Measurements from ENCODE around the gene CRYBG1. TPM values are rescaled to one million over a fixed set of nuclear protein-coding genes. Genes with fewer than 3 reads are reported as not detected.

Gene CRYBG1
- total and polyA plus RNA-seq, 2 donors = 12.2 to 22.2 TPM

GRCh38 chr6:106446287-106446885 is 85.9 kb downstream of the CRYBG1 start:
- no peak overlapping the region for H3K4me3 ChIP-seq (ENCODE audit: low read length in 2 of 2)
- DNase-seq (ENCODE audit: low read depth in 6 of 9, low spot score in 9 of 9) = peak in 1 of 9 donors; percentile 46
- WGBS = 93% methylated on average over 4 of the region's 4 CpGs
- no peaks in the 10 kb centered on the region for H3K27me3 ChIP-seq (ENCODE audit: control insufficient read depth in 2 of 2, insufficient read depth in 1 of 2, low read length in 1 of 2)
- no peaks in the 10 kb centered on the region for H3K9me3 ChIP-seq (ENCODE audit: control insufficient read depth in 2 of 2, insufficient read depth in 1 of 2, low read length in 1 of 2)
- H3K36me3 ChIP-seq (ENCODE audit: control insufficient read depth in 2 of 2, insufficient read depth in 2 of 2, low read length in 1 of 2) = no peaks in the 10 kb centered on the region
- peaks cover 12 to 16% of the 10 kb centered on the region in 2 donors for H3K4me1 ChIP-seq (ENCODE audit: control insufficient read depth in 2 of 2, insufficient read depth in 2 of 2, low read length in 2 of 2)
- H3K27ac ChIP-seq (ENCODE audit: low read depth in 1 of 2, low read length in 1 of 2) = no peak overlapping the region

GRCh38 chr6:106446983-106447382 is 86.5 kb downstream of the CRYBG1 start:
- Histone ChIP-seq H3K4me1 (ENCODE audit: control insufficient read depth in 2 of 2, insufficient read depth in 2 of 2, low read length in 2 of 2) (peaks cover 12 to 16% of the 10 kb centered on the region in 2 donors), H3K36me3 (ENCODE audit: control insufficient read depth in 2 of 2, insufficient read depth in 2 of 2, low read length in 1 of 2) (no peaks in the 10 kb centered on the region), H3K9me3 (ENCODE audit: control insufficient read depth in 2 of 2, insufficient read depth in 1 of 2, low read length in 1 of 2) (no peaks in the 10 kb centered on the region), H3K27ac (ENCODE audit: low read depth in 1 of 2, low read length in 1 of 2) (no peak overlapping the region), H3K4me3 (ENCODE audit: low read length in 2 of 2) (no peak overlapping the region), H3K27me3 (ENCODE audit: control insufficient read depth in 2 of 2, insufficient read depth in 1 of 2, low read length in 1 of 2) (no peaks in the 10 kb centered on the region)
- DNase-seq (ENCODE audit: low read depth in 6 of 9, low spot score in 9 of 9) = no peak
- 94% methylated on average over 2 of the region's 2 CpGs for WGBS

- Histone ChIP-seq H3K36me3 (ENCODE audit: control insufficient read depth in 2 of 2, insufficient read depth in 2 of 2, low read length in 1 of 2) (no peaks in the 10 kb centered on the region), H3K27me3 (ENCODE audit: control insufficient read depth in 2 of 2, insufficient read depth in 1 of 2, low read length in 1 of 2) (no peaks in the 10 kb centered on the region), H3K4me1 (ENCODE audit: control insufficient read depth in 2 of 2, insufficient read depth in 2 of 2, low read length in 2 of 2) (peaks cover 8% of the 10 kb centered on the region in 2 donors), H3K9me3 (ENCODE audit: control insufficient read depth in 2 of 2, insufficient read depth in 1 of 2, low read length in 1 of 2) (no peaks in the 10 kb centered on the region), H3K27ac (ENCODE audit: low read depth in 1 of 2, low read length in 1 of 2) (peak overlapping the region in 1 of 2 donors; percentile 80), H3K4me3 (ENCODE audit: low read length in 2 of 2) (no peak overlapping the region)
- peak in 3 of 9 donors; percentile 4 to 39 (median 15) for DNase-seq (ENCODE audit: low read depth in 6 of 9, low spot score in 9 of 9)
- 24% methylated on average over 6 of the region's 6 CpGs for WGBS
Measured at GRCh38 chr6:106448000-106448426, 87.5 kb downstream of the CRYBG1 start.

- Histone ChIP-seq H3K36me3 (ENCODE audit: control insufficient read depth in 2 of 2, insufficient read depth in 2 of 2, low read length in 1 of 2) (no peaks in the 10 kb centered on the region), H3K27me3 (ENCODE audit: control insufficient read depth in 2 of 2, insufficient read depth in 1 of 2, low read length in 1 of 2) (no peaks in the 10 kb centered on the region), H3K9me3 (ENCODE audit: control insufficient read depth in 2 of 2, insufficient read depth in 1 of 2, low read length in 1 of 2) (no peaks in the 10 kb centered on the region), H3K4me3 (ENCODE audit: low read length in 2 of 2) (no peak overlapping the region), H3K4me1 (ENCODE audit: control insufficient read depth in 2 of 2, insufficient read depth in 2 of 2, low read length in 2 of 2) (peaks cover 6 to 8% of the 10 kb centered on the region in 2 donors), H3K27ac (ENCODE audit: low read depth in 1 of 2, low read length in 1 of 2) (no peak overlapping the region)
- no peak for DNase-seq (ENCODE audit: low read depth in 6 of 9, low spot score in 9 of 9)
- WGBS = 94% methylated on average over 2 of the region's 2 CpGs
Measured at GRCh38 chr6:106450653-106451052, 90.1 kb downstream of the CRYBG1 start.

GRCh38 chr6:106451439-106451838 is 90.9 kb downstream of the CRYBG1 start:
- Histone ChIP-seq H3K4me3 (ENCODE audit: low read length in 2 of 2) (no peak overlapping the region), H3K27me3 (ENCODE audit: control insufficient read depth in 2 of 2, insufficient read depth in 1 of 2, low read length in 1 of 2) (no peaks in the 10 kb centered on the region), H3K36me3 (ENCODE audit: control insufficient read depth in 2 of 2, insufficient read depth in 2 of 2, low read length in 1 of 2) (no peaks in the 10 kb centered on the region), H3K4me1 (ENCODE audit: control insufficient read depth in 2 of 2, insufficient read depth in 2 of 2, low read length in 2 of 2) (peaks cover 6 to 8% of the 10 kb centered on the region in 2 donors), H3K9me3 (ENCODE audit: control insufficient read depth in 2 of 2, insufficient read depth in 1 of 2, low read length in 1 of 2) (no peaks in the 10 kb centered on the region), H3K27ac (ENCODE audit: low read depth in 1 of 2, low read length in 1 of 2) (no peak overlapping the region)
- DNase-seq (ENCODE audit: low read depth in 6 of 9, low spot score in 9 of 9) = no peak
- WGBS = 91% methylated on average over 7 of the region's 7 CpGs

GRCh38 chr6:106452628-106453027 is 92.1 kb downstream of the CRYBG1 start:
- 97% methylated on average over 1 of the region's 1 CpG for WGBS
- Histone ChIP-seq H3K36me3 (ENCODE audit: control insufficient read depth in 2 of 2, insufficient read depth in 2 of 2, low read length in 1 of 2) (no peaks in the 10 kb centered on the region), H3K27ac (ENCODE audit: low read depth in 1 of 2, low read length in 1 of 2) (no peak overlapping the region), H3K4me1 (ENCODE audit: control insufficient read depth in 2 of 2, insufficient read depth in 2 of 2, low read length in 2 of 2) (peaks cover 6 to 8% of the 10 kb centered on the region in 2 donors), H3K27me3 (ENCODE audit: control insufficient read depth in 2 of 2, insufficient read depth in 1 of 2, low read length in 1 of 2) (no peaks in the 10 kb centered on the region), H3K9me3 (ENCODE audit: control insufficient read depth in 2 of 2, insufficient read depth in 1 of 2, low read length in 1 of 2) (no peaks in the 10 kb centered on the region), H3K4me3 (ENCODE audit: low read length in 2 of 2) (no peak overlapping the region)
- DNase-seq (ENCODE audit: low read depth in 6 of 9, low spot score in 9 of 9) = no peak

GRCh38 chr6:106453756-106454367 is 93.3 kb downstream of the CRYBG1 start:
- no peaks in the 10 kb centered on the region for H3K9me3 ChIP-seq (ENCODE audit: control insufficient read depth in 2 of 2, insufficient read depth in 1 of 2, low read length in 1 of 2)
- H3K4me1 ChIP-seq (ENCODE audit: control insufficient read depth in 2 of 2, insufficient read depth in 2 of 2, low read length in 2 of 2) = no peaks in the 10 kb centered on the region
- 98% methylated on average over 6 of the region's 6 CpGs for WGBS
- DNase-seq (ENCODE audit: low read depth in 6 of 9, low spot score in 9 of 9) = no peak
- no peaks in the 10 kb centered on the region for H3K27me3 ChIP-seq (ENCODE audit: control insufficient read depth in 2 of 2, insufficient read depth in 1 of 2, low read length in 1 of 2)
- H3K36me3 ChIP-seq (ENCODE audit: control insufficient read depth in 2 of 2, insufficient read depth in 2 of 2, low read length in 1 of 2) = no peaks in the 10 kb centered on the region
- no peak overlapping the region for H3K4me3 ChIP-seq (ENCODE audit: low read length in 2 of 2)
- H3K27ac ChIP-seq (ENCODE audit: low read depth in 1 of 2, low read length in 1 of 2) = no peak overlapping the region

GRCh38 chr6:106456756-106457155 is 96.2 kb downstream of the CRYBG1 start:
- Histone ChIP-seq H3K36me3 (ENCODE audit: control insufficient read depth in 2 of 2, insufficient read depth in 2 of 2, low read length in 1 of 2) (no peaks in the 10 kb centered on the region), H3K4me3 (ENCODE audit: low read length in 2 of 2) (no peak overlapping the region), H3K27ac (ENCODE audit: low read depth in 1 of 2, low read length in 1 of 2) (no peak overlapping the region), H3K27me3 (ENCODE audit: control insufficient read depth in 2 of 2, insufficient read depth in 1 of 2, low read length in 1 of 2) (no peaks in the 10 kb centered on the region), H3K9me3 (ENCODE audit: control insufficient read depth in 2 of 2, insufficient read depth in 1 of 2, low read length in 1 of 2) (no peaks in the 10 kb centered on the region), H3K4me1 (ENCODE audit: control insufficient read depth in 2 of 2, insufficient read depth in 2 of 2, low read length in 2 of 2) (no peaks in the 10 kb centered on the region)
- no peak for DNase-seq (ENCODE audit: low read depth in 6 of 9, low spot score in 9 of 9)
- WGBS = 93% methylated on average over 1 of the region's 1 CpG

- Histone ChIP-seq H3K4me3 (ENCODE audit: low read length in 2 of 2) (no peak overlapping the region), H3K27ac (ENCODE audit: low read depth in 1 of 2, low read length in 1 of 2) (no peak overlapping the region), H3K4me1 (ENCODE audit: control insufficient read depth in 2 of 2, insufficient read depth in 2 of 2, low read length in 2 of 2) (no peaks in the 10 kb centered on the region), H3K36me3 (ENCODE audit: control insufficient read depth in 2 of 2, insufficient read depth in 2 of 2, low read length in 1 of 2) (no peaks in the 10 kb centered on the region), H3K9me3 (ENCODE audit: control insufficient read depth in 2 of 2, insufficient read depth in 1 of 2, low read length in 1 of 2) (no peaks in the 10 kb centered on the region), H3K27me3 (ENCODE audit: control insufficient read depth in 2 of 2, insufficient read depth in 1 of 2, low read length in 1 of 2) (no peaks in the 10 kb centered on the region)
- DNase-seq (ENCODE audit: low read depth in 6 of 9, low spot score in 9 of 9) = no peak
- WGBS = 95% methylated on average over 7 of the region's 7 CpGs
Measured at GRCh38 chr6:106458021-106458986, 97.8 kb downstream of the CRYBG1 start.
